Measurements from ENCODE around the gene BASP1.

The BASP1 gene

GRCh38 chr5:17214893-17215292 is 2.5 kb upstream of the BASP1 start:
- H3K4me1 Mint-ChIP-seq, result peaks cover 18% of the 10 kb centered on the region
- peaks cover 38% of the 10 kb centered on the region for H3K27me3 Mint-ChIP-seq
- no peaks in the 10 kb centered on the region for H3K9me3 Mint-ChIP-seq
- H3K27ac Mint-ChIP-seq, result no peak overlapping the region
- DNase-seq (no peak), ATAC-seq (no peak)
- no peak overlapping the region for H3K4me3 Mint-ChIP-seq

GRCh38 chr5:17215361-17215760 is 2.1 kb upstream of the BASP1 start:
- Mint-ChIP-seq H3K4me3 (no peak overlapping the region), H3K9me3 (no peaks in the 10 kb centered on the region), H3K4me1 (peaks cover 18% of the 10 kb centered on the region), H3K27me3 (peaks cover 43% of the 10 kb centered on the region), H3K27ac (no peak overlapping the region)
- no peak for ATAC-seq
- DNase-seq, result no peak

GRCh38 chr5:17216176-17216973 is 1.1 kb upstream of the BASP1 start:
- H3K4me1 Mint-ChIP-seq, result peaks cover 18% of the 10 kb centered on the region
- H3K27ac Mint-ChIP-seq, result no peak overlapping the region
- ATAC-seq, result peak; percentile 57
- H3K9me3 Mint-ChIP-seq, result no peaks in the 10 kb centered on the region
- H3K27me3 Mint-ChIP-seq, result peaks cover 47% of the 10 kb centered on the region
- peak; percentile 42 to 61 for DNase-seq
- H3K4me3 Mint-ChIP-seq, result peak overlapping the region; percentile 63 to 71

GRCh38 chr5:17216974-17217492 is 398 bp upstream of the BASP1 start:
- ATAC-seq (peak; percentile 45), DNase-seq (no peak)
- Mint-ChIP-seq H3K27ac (no peak overlapping the region), H3K4me3 (peak overlapping the region; percentile 63 to 71), H3K9me3 (no peaks in the 10 kb centered on the region), H3K27me3 (peaks cover 47% of the 10 kb centered on the region), H3K4me1 (peaks cover 18% of the 10 kb centered on the region)

- ATAC-seq, result no peak
- no peaks in the 10 kb centered on the region for H3K9me3 Mint-ChIP-seq
- DNase-seq, result no peak
- peak overlapping the region; percentile 37 to 44 for H3K4me3 Mint-ChIP-seq
- H3K27ac Mint-ChIP-seq, result peak overlapping the region in 1 of 2 donors; percentile 82
- peaks cover 57% of the 10 kb centered on the region for H3K27me3 Mint-ChIP-seq
- peaks cover 18% of the 10 kb centered on the region for H3K4me1 Mint-ChIP-seq
Measured at GRCh38 chr5:17218353-17219005, 1.0 kb downstream of the BASP1 start.

- H3K4me1 Mint-ChIP-seq, result peaks cover 18% of the 10 kb centered on the region
- DNase-seq, result no peak
- peak overlapping the region; percentile 37 to 38 for H3K4me3 Mint-ChIP-seq
- H3K9me3 Mint-ChIP-seq, result no peaks in the 10 kb centered on the region
- H3K27ac Mint-ChIP-seq, result no peak overlapping the region
- ATAC-seq, result no peak
- peaks cover 60% of the 10 kb centered on the region for H3K27me3 Mint-ChIP-seq
Measured at GRCh38 chr5:17219006-17219422, 1.6 kb downstream of the BASP1 start.

- ATAC-seq (no peak), DNase-seq (no peak)
- no peak overlapping the region for H3K27ac Mint-ChIP-seq
- H3K27me3 Mint-ChIP-seq, result peaks cover 64% of the 10 kb centered on the region
- H3K4me3 Mint-ChIP-seq, result peak overlapping the region in 1 of 2 donors; percentile 27
- H3K4me1 Mint-ChIP-seq, result peaks cover 18% of the 10 kb centered on the region
- H3K9me3 Mint-ChIP-seq, result no peaks in the 10 kb centered on the region
Measured at GRCh38 chr5:17219469-17219868, 2.0 kb downstream of the BASP1 start.

GRCh38 chr5:17219992-17220391 is 2.6 kb downstream of the BASP1 start:
- Mint-ChIP-seq H3K27me3 (peaks cover 64% of the 10 kb centered on the region), H3K9me3 (no peaks in the 10 kb centered on the region), H3K4me1 (peaks cover 18% of the 10 kb centered on the region), H3K27ac (no peak overlapping the region), H3K4me3 (no peak overlapping the region)
- ATAC-seq (no peak), DNase-seq (no peak)

- Mint-ChIP-seq H3K4me3 (no peak overlapping the region), H3K4me1 (peaks cover 18% of the 10 kb centered on the region), H3K27ac (no peak overlapping the region), H3K27me3 (peaks cover 64% of the 10 kb centered on the region), H3K9me3 (no peaks in the 10 kb centered on the region)
- DNase-seq, result no peak
- no peak for ATAC-seq
Measured at GRCh38 chr5:17220469-17220868, 3.0 kb downstream of the BASP1 start.

GRCh38 chr5:17221843-17222636 is 4.6 kb downstream of the BASP1 start:
- Mint-ChIP-seq H3K4me1 (peaks cover 9% of the 10 kb centered on the region), H3K4me3 (no peak overlapping the region), H3K27me3 (peaks cover 57% of the 10 kb centered on the region), H3K9me3 (no peaks in the 10 kb centered on the region), H3K27ac (no peak overlapping the region)
- DNase-seq (no peak), ATAC-seq (no peak)

GRCh38 chr5:17222664-17223063 is 5.2 kb downstream of the BASP1 start:
- H3K4me1 Mint-ChIP-seq, result peaks cover 9% of the 10 kb centered on the region
- no peaks in the 10 kb centered on the region for H3K9me3 Mint-ChIP-seq
- H3K4me3 Mint-ChIP-seq, result no peak overlapping the region
- ATAC-seq, result no peak
- H3K27me3 Mint-ChIP-seq, result peaks cover 55% of the 10 kb centered on the region
- no peak overlapping the region for H3K27ac Mint-ChIP-seq
- DNase-seq, result no peak

GRCh38 chr5:17223367-17224185 is 6.1 kb downstream of the BASP1 start:
- no peak for ATAC-seq
- Mint-ChIP-seq H3K9me3 (no peaks in the 10 kb centered on the region), H3K27me3 (peaks cover 55% of the 10 kb centered on the region), H3K27ac (no peak overlapping the region), H3K4me3 (no peak overlapping the region), H3K4me1 (peaks cover 10% of the 10 kb centered on the region)
- no peak for DNase-seq

GRCh38 chr5:17224858-17225511 is 7.6 kb downstream of the BASP1 start:
- H3K4me3 Mint-ChIP-seq, result no peak overlapping the region
- DNase-seq (no peak), ATAC-seq (peak; percentile 86)
- H3K4me1 Mint-ChIP-seq, result peaks cover 7% of the 10 kb centered on the region
- H3K27ac Mint-ChIP-seq, result no peak overlapping the region
- H3K27me3 Mint-ChIP-seq, result peaks cover 50% of the 10 kb centered on the region
- H3K9me3 Mint-ChIP-seq, result no peaks in the 10 kb centered on the region

GRCh38 chr5:17225520-17225919 is 8.1 kb downstream of the BASP1 start:
- ATAC-seq (no peak), DNase-seq (no peak)
- Mint-ChIP-seq H3K27ac (no peak overlapping the region), H3K4me1 (peaks cover 7% of the 10 kb centered on the region), H3K9me3 (no peaks in the 10 kb centered on the region), H3K27me3 (peaks cover 45% of the 10 kb centered on the region), H3K4me3 (no peak overlapping the region)
